GM19463 (cell line): Measurements from ENCODE around the gene SPEN.
"Not testable (repeated sequence)": the region's sequence is repeated elsewhere in the genome, so short reads cannot be mapped to it uniquely, and the experiment has no call there.

Experiments
- ATAC-seq: cut with Tn5 transposase; IDR thresholded peaks from one replicate; pipeline ENCODE4 v1.9.1; 2021; ENCODE audit warnings: mild to moderate bottlenecking, moderate library complexity; ENCODE audit not compliant: unreplicated experiment

Gene SPEN

DNA sequence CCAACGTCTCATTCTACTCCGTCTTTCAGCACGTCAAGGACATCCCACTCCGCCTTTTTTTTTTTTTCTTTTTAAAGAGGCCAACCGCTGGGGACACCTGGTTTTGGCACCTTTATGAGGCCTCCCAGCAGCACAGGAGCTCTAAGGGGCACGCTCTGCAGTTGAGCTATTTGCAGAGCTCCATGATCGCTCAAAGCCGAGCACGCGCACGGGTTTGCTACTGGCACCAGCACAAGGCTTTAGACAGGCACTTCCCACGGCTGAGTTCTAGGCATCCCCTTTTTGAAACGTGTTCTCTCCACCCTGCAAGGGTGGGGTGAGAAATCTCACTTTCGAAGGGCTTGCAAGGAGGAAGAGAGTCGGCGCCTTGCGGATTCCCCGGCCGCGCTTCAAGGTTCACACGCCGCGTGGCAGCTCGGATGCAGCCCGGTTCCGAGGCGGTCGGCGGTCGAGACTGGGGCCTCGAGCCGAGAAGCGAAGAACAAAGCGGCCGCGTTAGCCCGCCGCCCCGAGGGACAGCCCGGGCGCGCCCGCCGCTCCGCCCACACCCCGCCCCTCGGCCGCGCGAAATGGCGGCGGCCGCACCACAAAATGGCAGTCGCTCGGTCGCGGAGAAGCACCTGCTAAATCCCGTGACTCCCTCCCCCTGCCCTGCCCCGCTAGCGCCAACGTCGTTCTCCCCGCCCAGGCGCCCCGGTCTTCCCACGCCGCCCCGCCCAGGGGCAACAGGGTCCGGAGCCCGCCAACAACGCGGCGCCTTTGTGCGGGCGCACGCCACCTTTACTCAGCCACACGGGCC, 12.9 kb upstream of the SPEN start:
- ATAC-seq, result peak; percentile 44

DNA sequence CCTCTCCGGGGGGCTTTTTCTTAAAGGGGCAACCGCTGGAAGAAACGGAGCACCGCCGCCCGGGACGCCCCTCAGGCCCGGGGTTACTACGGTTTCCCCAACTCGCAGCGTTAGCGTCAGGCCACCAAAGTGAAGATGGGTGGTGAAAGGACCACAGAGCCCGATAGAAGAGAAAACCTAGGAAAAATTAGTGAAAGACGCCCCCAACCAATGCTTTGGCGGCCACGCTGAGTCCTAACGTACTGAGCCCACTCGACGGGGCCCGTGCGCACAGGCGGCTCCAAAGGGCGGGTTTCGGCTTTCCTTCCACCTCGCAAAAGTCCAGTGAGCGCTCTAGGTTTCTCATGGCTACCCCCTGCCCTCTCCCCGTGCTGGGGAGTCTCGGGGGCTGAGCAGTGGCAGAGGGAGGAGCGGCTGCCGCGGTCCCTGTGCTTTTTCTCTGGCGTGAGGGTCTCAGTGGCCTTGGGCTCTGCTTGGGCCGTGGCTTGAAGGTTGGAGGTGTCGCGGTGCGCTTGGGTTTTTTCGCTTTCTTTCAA, 12.2 kb upstream of the SPEN start:
- no peak for ATAC-seq

DNA sequence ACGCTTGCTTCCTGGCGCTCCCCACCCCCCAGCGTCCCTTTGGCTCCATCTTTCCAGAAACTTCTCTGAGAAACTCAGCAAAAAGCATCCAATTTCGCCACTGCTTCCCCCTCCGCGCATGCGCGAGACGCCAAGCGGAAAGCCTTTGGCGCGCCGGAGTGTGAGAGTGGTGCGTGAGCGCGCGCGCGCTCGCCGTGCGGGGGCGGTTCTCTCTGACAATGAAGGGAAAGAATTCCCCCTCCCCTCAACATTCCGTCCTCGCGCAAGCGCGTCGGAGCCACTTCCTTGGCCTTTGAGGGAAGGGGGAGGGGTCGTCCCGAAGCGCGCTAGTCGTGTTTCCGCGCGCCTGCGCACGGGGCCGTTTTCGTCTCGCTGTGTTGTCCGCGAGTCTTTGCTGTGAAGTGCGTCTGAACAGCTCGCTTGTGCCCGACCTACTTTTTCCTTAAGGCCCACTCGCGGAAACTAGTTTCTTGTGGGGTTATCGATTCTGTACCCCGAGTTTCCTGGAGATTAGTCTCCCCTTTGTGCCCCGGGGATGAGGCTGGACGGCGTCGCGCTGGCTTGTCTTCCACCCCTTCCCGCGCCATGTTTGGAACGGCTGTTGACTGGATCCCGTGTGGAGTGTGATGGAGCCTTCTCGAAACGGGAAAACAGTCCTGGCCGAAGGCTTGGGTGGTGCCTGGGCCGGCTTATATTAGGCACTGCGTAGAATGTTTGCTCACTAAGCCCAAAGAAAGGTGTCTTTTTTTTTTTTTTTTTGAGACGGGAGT, 11.6 kb upstream of the SPEN start:
- ATAC-seq, result peak; percentile 46

DNA sequence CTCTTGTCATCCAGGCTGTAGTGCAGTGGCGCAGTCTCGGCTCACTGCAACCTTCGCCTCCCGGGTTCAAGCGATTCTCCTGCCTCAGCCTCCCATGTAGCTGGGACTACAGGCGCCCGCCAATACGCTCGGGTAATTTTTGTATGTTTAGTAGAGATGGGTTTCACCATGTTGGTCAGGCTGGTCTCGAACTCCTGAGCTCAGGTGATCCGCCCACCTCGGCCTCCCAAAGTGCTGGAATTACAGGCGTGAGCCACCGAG, 11.1 kb upstream of the SPEN start:
- not testable (repeated sequence) for ATAC-seq

DNA sequence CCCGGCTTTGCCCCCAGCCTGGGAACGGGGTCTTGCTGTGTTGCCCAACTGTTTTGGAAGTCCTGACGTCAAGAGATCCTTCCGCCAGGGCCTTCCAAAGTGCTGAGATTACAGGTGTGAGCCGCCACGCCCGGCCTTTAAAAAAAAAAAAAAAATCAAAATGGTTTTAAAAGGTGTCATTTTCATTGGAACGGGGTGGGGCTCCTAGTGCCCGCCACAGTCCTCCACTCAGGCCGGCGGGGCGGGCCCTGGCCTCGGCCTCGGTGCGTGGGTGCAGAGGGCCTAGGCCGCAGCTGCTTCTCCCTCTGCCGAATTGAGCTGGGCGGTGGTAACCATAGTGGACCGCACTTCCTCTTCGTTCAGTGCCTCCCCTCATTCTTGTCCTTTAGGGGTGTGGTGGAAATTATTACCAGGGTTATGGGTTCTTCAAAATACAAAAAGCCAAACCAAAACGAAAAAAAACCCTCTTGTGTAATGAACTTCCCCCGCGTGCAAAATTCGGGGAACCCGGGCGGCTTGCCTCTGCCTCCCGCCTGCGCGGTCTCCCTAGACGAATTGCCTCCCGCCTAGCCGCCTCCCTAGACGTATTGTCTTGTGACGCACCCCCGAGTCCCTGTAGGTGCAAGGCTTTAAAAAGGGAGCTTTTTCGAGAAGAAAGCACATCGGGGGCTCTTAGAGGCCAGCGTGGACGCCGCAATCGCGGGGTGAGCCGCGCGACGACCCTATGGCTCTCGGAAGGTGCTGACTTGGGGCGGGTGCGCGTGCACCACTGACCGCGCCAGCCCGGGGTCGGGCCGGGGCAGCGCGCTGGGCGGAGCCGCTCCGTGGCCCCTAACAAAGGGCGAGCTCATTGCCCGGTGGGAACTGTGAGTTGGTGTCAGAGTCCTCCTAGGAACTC, 10.5 kb upstream of the SPEN start:
- no peak for ATAC-seq

DNA sequence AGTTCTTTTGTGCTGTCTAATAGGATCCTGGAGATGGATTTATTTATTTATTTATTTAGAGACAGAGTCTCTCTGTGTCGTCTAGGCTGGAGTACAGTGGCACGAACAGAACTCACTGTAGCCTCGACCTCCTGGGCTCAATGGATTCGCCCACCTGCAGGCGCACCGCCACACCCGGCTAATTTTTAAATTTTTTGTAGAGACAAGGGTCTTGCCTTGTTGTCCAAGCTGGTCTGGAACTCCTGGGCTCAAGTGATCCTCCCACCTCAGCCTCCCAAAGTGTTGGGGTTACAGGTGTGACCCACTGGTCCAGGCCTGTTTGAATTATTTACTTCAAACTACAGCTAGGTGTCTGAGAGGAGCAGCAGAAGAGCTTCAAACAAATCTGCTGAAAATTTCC, 9.6 kb upstream of the SPEN start:
- no peak for ATAC-seq

DNA sequence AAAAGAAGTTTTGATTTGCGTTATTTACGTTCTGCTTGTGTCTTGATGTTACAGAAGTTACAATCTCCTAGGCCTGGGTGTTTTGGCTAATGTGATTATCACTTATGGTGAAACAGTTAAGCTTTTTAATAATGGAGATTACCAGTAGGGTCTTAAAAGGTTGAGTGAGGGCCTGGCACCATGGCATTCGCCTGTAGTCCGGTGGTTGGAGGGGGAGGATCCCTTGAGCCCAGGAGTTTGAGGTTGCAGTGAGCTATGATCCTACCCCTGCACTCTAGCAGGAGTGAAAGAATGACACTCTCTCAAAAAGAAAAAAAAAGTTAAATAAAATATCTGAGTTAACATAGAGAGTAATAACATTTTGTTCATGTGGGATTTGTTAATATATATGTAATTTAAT, 8.8 kb upstream of the SPEN start:
- ATAC-seq, result no peak

DNA sequence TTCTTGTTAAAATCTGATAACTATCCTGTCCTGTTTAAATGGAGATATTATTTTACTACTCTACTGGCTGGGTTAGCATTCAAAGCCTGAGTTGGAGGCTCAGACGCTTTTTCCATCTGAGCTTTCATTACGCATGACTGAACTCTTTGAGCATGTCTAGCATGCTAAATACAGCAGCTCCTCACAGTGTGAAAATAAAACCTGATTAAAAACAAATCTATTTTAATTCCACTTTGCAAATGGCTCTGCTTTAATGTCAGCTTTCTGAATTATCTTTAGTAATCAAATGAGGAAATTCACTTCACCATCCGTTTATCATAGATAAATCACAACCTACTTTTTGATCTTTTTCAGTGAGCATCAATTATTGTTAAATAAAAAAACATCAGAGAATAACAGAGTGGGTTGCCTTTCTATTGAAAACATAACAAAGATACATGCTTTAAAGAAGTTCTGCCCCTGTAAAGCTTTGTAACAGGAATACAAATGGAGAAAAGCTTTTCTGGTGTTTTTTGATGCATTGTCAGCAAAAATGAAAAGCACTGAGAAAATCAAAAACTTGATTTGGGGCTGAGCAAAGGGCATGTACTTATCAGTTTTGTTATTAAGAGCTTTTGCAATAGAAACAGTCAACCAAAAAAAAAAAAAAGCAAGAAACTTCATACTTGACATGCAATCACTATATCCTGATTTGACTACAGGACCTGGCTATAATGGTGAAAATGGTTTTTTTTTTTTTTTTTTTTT, 3.5 kb upstream of the SPEN start:
- ATAC-seq, result no peak

DNA sequence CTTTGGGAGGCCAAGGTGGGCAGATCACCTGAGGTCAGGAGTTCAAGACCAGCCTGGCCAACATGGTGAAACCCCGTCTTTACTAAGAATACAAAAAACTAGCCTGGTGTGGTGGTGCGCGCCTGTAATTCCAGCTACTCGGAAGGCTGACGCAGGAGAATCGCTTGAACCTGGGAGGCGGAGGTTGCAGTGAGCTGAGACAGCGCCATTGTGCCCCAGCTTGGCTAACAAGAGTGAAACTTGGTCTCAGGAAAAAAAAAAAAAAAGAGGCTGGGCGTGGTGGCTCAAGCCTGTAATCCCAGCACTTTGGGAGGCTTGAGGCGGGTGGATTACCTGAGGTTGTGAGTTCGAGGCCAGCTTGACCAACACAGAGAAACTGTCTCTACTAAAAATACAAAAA, 1.5 kb upstream of the SPEN start:
- ATAC-seq, result not testable (repeated sequence)

DNA sequence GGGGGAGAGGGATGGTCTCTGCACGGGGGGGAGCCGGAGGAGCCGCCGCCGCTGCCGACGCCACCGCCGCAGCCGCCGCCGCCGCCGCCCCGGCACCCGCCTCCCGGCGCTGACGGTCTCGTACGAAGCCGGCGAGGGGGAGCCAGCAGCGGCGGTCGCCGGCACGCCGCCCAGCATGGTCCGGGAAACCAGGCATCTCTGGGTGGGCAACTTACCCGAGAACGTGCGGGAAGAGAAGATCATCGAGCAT, 311 bp downstream of the SPEN start:
- ATAC-seq, result no peak

DNA sequence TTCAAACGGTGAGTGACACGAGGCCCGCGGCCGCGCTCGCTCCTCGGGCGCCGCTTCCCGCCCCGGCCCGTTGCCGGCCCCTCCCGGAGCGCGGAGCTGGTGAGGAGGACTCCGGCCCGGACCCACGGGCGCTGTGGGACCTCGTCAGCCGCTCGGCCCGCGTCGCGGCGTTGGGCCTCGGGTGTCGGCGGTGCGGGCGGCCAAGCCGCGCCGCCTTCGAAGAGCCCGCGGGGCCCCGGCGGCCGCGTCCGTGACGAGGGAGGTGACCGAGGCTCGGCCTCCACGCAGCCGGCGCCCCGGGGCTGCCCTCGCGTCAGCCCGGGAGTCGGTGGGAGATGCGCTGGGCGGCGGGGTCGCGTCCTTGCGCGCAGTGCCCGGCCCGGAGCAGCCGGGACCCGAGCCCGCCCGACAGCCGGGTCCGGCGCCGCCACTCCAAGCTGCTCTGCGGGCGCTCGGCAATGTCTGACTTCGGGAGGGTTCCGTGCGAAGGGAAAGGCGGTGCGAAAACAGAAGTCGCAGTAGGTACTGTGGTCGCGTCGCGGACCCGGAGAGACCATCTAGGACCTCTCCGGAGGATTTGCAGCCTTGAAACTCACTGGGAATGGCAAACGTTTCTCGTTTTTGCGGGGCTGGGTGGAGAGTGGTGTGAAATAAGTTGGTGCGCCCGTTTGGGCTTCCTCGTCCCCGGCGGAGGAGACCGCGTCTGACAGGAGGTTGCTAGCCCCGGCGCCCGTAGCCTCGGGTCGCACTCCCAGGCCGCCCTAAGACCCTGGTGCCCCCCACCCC, 829 bp downstream of the SPEN start:
- peak; percentile 8 for ATAC-seq

DNA sequence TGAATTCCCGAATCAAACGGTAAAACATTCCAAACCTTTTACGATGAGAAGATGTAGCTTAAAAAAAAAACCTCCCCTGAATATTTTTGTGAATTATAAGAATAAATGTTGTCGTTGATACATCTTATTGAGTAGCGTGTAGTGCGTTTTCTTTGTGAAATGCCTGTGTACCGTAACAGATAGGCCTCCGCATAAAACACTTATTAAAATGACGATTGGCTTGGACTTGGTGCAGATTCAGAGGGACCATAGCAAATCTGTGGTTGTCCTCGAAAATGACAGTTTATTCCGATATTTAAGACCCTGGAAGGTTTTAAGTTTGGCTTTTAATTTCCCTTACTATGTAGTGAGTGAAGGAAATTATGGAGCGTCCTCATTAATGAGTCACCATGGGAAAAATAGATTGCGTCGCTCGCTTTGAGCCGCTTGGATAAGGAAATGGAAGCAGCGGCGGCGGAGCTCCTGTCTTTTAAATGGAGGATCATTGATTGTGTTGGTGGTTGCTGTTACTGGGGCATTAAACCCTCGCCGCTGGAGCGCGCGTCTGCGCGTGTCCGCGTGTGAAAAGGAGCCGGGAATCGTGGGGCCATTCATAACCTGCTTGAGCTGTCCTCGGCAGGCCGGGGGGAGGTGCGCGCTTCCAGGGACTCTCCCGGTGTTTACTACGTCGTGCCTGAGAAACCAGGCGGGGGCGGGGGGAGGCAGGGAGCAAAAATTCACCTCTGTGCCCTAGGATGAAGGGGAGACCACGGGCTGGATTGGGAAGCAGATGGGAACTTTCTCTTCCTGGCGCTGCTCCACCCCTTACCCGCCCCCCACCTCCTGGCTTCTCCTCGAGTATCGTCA, 1.6 kb downstream of the SPEN start:
- ATAC-seq, result no peak

DNA sequence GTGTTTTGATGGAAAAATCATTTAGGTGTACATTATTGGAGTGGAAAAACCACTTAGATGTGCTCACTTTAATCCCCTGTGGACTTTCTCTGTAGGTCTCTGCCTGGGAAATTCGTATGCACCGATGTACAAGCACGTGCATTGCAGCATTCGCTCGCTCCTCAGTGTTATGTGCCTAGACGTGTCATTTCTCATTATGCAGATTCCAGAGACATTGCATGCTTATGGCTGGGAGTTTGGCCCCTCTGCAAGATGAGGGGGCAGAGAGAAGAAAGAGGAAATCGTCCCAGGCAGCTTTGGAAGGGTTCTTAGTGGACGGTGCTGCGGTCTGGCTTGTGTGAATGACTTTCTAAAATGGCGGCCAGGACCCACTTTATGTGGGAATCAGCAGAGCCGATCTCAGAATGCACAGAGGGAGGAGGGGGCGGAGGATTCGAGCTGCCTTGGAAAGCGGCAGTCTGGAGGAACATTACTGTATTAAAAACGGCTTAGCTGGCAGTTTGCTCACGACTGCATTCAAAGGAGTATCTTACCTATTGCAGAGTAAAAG, 2.3 kb downstream of the SPEN start:
- ATAC-seq, result no peak

DNA sequence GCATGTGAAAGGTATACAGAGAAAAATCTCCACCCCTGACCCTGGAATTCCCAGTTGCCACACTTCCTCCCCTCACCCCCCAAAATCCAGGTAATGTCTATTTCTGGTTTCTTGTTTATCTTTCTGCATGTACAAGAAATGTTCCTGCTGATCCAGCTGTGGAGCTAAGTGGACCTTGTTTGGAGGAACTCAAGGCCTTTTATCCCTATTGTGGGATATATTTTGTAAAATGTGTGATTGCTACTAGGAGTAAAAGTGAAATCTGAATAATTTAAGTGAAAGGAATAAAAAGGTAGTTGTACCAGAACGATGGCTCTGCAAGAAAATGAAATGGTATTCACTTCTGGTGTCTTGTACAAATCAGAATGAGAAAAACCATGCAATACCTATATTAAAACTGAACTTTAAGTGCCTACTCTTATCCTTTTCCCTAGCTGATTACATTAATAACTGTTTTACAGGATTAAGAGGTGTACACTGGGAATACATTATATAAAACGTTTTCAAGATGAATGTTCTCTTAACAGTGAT, 3.0 kb downstream of the SPEN start:
- no peak for ATAC-seq

DNA sequence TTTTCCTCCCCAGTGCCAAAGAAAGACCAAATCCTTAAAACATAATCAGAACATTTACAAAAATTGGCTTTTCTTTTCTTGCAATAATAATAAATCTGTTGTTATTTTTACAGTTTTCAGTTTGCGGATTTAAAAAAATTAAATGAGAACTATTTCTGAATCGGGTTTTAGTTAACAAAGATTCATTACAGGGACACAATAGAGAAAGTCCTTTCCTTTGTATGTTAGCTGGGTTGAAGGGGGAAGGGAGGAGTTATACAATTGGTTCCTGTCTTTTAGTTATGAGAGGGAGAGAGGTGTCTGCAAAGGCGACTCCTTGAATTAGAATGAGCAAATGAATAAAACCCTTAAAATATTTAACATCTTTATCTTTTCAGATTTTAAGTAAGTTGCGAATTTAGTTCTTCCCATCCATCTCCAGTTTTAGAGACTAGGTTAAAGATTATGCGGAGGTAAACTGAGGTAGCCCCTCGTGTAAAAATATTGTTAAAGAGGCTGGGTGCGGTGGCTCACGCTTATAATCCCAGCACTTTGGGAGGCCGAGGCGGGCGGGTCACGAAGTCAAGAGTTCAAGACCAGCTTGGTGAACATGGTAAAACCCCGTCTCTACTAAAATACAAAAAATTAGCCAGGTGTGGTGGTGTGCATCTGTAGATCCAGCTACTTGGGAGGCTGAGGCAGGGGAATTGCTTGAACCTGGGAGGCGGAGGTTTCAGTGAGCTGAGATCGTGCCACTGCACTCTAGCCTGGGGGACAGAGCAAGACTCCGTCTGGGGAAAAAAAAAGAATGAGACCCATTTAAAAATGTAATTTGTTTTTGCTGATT, 3.9 kb downstream of the SPEN start:
- no peak for ATAC-seq

DNA sequence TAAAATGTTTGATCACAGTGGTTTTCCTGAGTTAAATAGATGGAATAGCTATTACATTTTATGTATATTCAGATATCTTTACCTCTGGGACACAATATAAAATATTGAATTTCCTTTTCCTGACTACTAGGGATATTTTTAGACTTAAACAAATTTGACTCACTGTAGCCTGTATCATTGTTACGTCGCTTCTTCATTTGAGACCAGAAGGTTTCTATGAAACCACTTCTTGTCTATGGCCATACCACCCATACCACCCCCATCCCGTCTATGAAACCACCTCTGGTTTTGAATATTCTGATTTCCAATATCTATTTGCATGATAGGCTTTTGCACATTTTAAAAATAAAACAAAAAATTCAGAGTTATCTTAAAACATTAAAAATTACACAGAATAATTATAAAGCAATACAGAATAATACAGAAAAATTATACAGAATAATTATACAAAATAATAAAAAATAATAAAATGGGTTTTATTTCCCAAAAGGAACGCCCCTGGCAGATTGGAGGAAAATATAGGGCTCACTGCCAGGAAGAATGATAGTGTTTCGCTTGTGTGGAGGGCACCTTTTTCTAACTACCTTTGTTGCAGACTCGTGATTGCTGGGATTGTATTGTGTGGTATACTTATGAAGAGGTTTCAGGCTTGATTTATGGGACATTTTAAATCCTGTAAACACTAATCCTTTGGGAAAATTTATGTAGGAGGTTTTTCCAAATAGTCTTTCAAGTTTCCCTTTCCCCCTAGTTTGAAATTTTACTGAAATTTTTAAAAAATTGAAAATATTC, 4.7 kb downstream of the SPEN start:
- no peak for ATAC-seq

DNA sequence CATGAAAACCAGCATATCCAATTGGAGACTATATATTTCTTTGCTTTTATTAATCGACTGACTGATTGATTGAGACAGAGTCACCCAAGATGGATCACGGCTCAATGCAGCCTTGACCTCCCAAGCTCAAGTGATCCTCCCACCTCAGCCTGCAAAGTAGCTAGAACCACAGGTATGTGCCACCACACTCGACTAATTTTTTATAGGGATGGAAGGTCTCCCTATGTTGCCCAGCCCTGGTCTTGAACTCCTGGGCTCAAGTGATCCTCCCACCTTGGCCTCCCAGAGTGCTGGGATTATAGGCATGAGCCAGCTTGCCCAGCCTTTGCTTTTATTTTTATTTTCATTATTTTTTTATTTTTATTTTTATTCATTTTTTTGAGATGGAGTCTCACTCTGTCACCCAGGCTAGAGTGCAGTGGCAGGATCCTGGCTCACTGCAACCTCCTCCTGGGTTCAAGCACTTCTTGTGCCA, 5.4 kb downstream of the SPEN start:
- no peak for ATAC-seq
